PC-3 (cell line): ENCODE results near the gene PRKAR2B.

Experiments used
- CTCF ChIP-seq: fragments of 300-600 bp; sonication (generic); conservative IDR thresholded peaks from 2 replicates; pipeline ENCODE4 v1.5.1; 2017; ENCODE audit warnings: antibody characterized with exemption, low read depth, mild to moderate bottlenecking, low read length
- EZH2 ChIP-seq: fragments of 300-600 bp; sonication (generic); IDR thresholded peaks from one replicate; pipeline ENCODE4 v1.6.1; 2017; ENCODE audit warnings: antibody characterized with exemption, mild to moderate bottlenecking, low read length; ENCODE audit not compliant: unreplicated experiment
- EZH2phosphoT487 ChIP-seq: fragments of 300-600 bp; sonication (generic); IDR thresholded peaks from 2 replicates; pipeline ENCODE4 v1.6.1; 2018; ENCODE audit warnings: mild to moderate bottlenecking, antibody characterized with exemption, low read length, borderline replicate concordance

GRCh38 chr7:107150375-107151073, 106.0 kb downstream of the PRKAR2B start:
- TF ChIP-seq CTCF: peak; percentile 77
- no peak for TF ChIP-seq EZH2phosphoT487
- no peak for TF ChIP-seq EZH2
